Measurements from ENCODE around the gene SLC19A1. TPM values are rescaled to one million over a fixed set of nuclear protein-coding genes. Genes with fewer than 3 reads are reported as not detected.
"Not testable (repeated sequence)": the region's sequence is repeated elsewhere in the genome, so short reads cannot be mapped to it uniquely, and the experiment has no call there.

Gene SLC19A1
- total RNA-seq, 2 donors from 2014 or later = 10.8 to 13.7 TPM

DNA sequence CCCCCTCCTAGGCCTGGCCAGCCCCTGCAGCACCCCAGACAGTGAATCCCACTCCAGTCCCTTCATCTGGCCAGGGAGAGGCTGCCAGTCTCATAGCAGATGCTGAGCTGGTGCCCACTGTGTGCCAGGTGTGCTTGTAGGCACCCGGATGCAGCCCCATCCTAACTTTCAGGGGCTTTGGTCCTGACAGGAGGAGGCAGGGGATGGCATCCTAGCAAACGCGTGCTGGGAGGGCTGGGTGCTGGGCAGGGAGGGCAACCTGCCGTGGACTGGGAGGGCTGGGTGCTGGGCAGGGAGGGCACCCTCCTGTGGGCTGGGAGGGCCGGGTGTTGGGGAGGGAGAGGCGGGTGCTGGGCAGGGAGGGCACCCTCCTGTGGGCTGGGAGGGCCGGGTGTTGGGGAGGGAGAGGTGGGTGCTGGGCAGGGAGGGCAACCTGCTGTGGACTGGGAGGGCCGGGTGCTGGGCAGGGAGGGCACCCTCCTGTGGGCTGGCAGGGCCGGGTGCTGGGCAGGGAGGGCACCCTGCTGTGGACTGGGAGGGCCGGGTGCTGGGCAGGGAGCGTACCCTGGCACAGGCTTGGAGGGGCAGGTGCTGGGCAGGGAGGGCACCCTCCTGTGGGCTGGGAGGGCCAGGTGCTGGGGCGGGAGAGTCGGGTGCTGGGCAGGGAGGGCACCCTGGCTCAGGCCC is 35.3 kb downstream of the SLC19A1 start:
- ATAC-seq = no peak
- no peaks in the 10 kb centered on the region for H3K27me3 Mint-ChIP-seq
- H3K4me3 Mint-ChIP-seq = no peak overlapping the region
- no peaks in the 10 kb centered on the region for H3K9me3 ChIP-seq (ENCODE audit: control insufficient read depth, low read length, poor library complexity, severe bottlenecking)
- no peaks in the 10 kb centered on the region for H3K36me3 Mint-ChIP-seq (ENCODE audit: low read depth)
- peak in 1 of 3 donors; percentile 4 for DNase-seq
- peaks cover 4% of the 10 kb centered on the region for H3K4me1 Mint-ChIP-seq
- no peak overlapping the region for H3K27ac Mint-ChIP-seq

- Mint-ChIP-seq H3K27me3 (no peaks in the 10 kb centered on the region), H3K4me3 (no peak overlapping the region), H3K4me1 (peaks cover 4% of the 10 kb centered on the region), H3K36me3 (ENCODE audit: low read depth) (no peaks in the 10 kb centered on the region), H3K27ac (no peak overlapping the region)
- ATAC-seq (no peak), DNase-seq (peak in 1 of 3 donors; percentile 4)
- no peaks in the 10 kb centered on the region for H3K9me3 ChIP-seq (ENCODE audit: control insufficient read depth, low read length, poor library complexity, severe bottlenecking)
These were observed 35.9 kb downstream of the SLC19A1 start for GRCh38 chr21:45506241-45506817.

DNA sequence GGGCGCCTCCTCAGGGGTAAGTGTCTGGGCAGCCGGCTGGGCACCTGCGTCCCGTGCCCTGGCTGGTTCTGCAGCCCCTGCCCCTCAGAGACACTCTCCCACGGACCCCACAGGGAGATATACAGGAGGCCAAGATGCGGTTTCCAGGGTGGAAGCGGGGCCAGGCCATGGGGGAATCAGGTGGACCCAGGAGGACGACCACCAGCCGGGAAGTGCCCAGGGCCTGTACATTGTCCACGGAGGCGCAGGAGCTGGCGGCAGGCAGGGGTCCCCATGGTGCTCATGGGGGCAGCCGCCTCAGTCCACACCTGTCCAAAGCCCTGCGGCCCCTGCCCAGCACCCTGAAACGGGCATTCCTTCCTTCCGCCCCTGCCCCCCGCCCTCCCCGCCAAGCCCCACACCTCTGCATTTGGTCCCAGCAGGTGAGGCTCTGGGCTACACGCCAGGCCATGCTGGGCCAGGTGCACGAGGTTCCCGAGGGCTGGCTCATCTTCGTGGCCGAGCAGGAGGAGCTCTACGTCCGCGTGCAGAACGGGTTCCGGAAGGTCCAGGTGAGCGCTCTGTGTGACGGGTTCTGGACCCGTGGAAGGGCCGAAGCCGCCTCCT is 36.7 kb downstream of the SLC19A1 start:
- Mint-ChIP-seq H3K4me3 (no peak overlapping the region), H3K27me3 (no peaks in the 10 kb centered on the region), H3K27ac (no peak overlapping the region), H3K4me1 (peaks cover 4% of the 10 kb centered on the region), H3K36me3 (ENCODE audit: low read depth) (no peaks in the 10 kb centered on the region)
- no peaks in the 10 kb centered on the region for H3K9me3 ChIP-seq (ENCODE audit: control insufficient read depth, low read length, poor library complexity, severe bottlenecking)
- DNase-seq = peak in 1 of 3 donors; percentile 7
- ATAC-seq = no peak

DNA sequence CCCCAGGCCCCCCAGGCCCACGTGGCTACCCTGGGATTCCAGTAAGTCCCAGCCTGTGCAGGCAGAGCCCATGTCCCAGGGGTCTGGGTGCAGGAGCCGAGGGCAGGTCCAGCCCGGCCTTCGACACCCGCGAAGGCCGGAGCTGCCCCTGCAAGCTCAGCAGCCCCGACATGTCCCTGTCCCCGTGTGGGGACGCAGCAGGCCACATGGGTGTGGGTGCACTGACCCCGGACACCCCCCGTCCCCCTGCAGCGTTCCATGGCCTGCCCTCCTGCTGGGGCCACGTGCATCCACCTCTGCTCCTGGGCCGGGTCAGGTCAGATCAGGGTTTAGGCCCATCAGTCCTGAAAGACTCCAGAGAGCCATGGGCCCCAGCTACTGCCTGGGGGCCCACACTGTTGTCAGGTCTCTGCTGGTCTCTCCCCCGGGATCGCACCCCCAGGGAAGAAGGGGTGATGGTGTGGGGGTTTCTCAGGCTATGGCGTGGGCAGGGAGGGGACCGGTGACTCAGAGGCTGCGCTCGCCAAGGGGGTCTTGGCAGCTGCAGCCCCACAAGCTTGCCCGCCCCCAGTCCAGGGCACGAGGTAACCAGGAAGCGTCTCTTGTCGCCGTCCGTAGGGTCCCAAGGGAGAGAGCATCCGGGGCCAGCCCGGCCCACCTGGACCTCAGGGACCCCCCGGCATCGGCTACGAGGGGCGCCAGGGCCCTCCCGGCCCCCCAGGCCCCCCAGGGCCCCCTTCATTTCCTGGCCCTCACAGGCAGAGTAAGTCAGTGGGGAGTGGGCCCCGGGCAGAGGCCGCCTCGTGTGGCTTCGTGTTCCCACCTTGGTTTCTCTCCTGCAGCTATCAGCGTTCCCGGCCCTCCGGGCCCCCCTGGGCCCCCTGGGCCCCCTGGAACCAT is 37.5 kb downstream of the SLC19A1 start:
- ATAC-seq (no peak), DNase-seq (peak in 1 of 3 donors; percentile 10)
- no peaks in the 10 kb centered on the region for H3K9me3 ChIP-seq (ENCODE audit: control insufficient read depth, low read length, poor library complexity, severe bottlenecking)
- Mint-ChIP-seq H3K4me3 (no peak overlapping the region), H3K36me3 (ENCODE audit: low read depth) (no peaks in the 10 kb centered on the region), H3K27ac (no peak overlapping the region), H3K27me3 (no peaks in the 10 kb centered on the region), H3K4me1 (peaks cover 7% of the 10 kb centered on the region)

- Mint-ChIP-seq H3K36me3 (ENCODE audit: low read depth) (no peaks in the 10 kb centered on the region), H3K4me1 (peaks cover 10% of the 10 kb centered on the region), H3K27me3 (no peaks in the 10 kb centered on the region), H3K4me3 (no peak overlapping the region), H3K27ac (no peak overlapping the region)
- ATAC-seq = no peak
- peak in 1 of 3 donors; percentile 5 for DNase-seq
- H3K9me3 ChIP-seq (ENCODE audit: control insufficient read depth, low read length, poor library complexity, severe bottlenecking) = no peaks in the 10 kb centered on the region
These were observed 38.2 kb downstream of the SLC19A1 start for GRCh38 chr21:45504021-45504515.

- H3K27ac Mint-ChIP-seq; H3K4me1 Mint-ChIP-seq; H3K36me3 Mint-ChIP-seq (ENCODE audit: low read depth); H3K9me3 ChIP-seq (ENCODE audit: control insufficient read depth, low read length, poor library complexity, severe bottlenecking); H3K4me3 Mint-ChIP-seq; H3K27me3 Mint-ChIP-seq; ATAC-seq; DNase-seq: not testable (repeated sequence)
These were observed 39.0 kb downstream of the SLC19A1 start for GRCh38 chr21:45503226-45503625.

DNA sequence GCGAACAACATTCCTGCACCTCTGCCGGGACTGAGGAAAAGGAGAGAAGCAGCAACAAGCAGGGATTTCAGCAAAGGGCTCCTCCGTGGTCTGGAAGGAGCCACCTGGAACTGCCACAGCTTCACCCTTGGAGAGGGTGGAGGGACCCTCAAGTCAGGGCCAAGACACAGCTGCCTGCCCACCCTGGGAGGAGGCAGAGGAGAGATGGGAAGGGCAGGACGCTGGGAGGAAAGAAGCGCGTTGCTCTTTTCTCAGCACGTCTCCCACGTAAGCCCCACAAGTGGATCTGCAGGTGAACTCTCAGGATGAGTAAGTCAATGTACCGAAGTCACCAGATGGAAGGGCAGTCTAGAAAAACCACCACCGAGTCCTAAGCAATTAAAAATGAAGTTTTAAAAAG is 39.6 kb downstream of the SLC19A1 start:
- DNase-seq = no peak

DNA sequence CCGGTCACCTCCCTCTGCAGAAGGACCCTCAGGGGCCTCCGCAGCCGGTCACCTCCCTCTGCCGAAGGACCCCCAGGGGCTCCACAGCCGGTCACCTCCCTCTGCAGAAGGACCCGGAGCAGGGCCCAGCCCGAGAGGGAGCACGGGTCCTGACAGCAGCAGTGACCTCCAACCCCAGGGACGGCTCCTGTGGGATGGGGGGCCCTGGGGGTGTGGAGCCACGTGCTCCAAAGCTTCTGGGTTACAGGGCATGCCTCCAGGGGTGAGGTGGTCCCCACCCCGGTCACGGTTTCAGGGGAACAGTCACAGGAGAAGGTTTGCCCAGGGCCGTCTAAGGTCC is 40.3 kb downstream of the SLC19A1 start:
- peak in 1 of 3 donors; percentile 10 for DNase-seq
- Mint-ChIP-seq H3K27ac (no peak overlapping the region), H3K4me3 (no peak overlapping the region), H3K36me3 (ENCODE audit: low read depth) (no peaks in the 10 kb centered on the region), H3K27me3 (no peaks in the 10 kb centered on the region), H3K4me1 (peaks cover 8% of the 10 kb centered on the region)
- no peaks in the 10 kb centered on the region for H3K9me3 ChIP-seq (ENCODE audit: control insufficient read depth, low read length, poor library complexity, severe bottlenecking)
- ATAC-seq = no peak

More for the DNA sequence above, 39.6 kb downstream of the SLC19A1 start:
- Mint-ChIP-seq H3K27me3 (no peaks in the 10 kb centered on the region), H3K4me3 (no peak overlapping the region), H3K36me3 (ENCODE audit: low read depth) (no peaks in the 10 kb centered on the region), H3K27ac (no peak overlapping the region), H3K4me1 (peaks cover 8% of the 10 kb centered on the region)
- ATAC-seq = no peak
- H3K9me3 ChIP-seq (ENCODE audit: control insufficient read depth, low read length, poor library complexity, severe bottlenecking) = no peaks in the 10 kb centered on the region

- H3K27ac Mint-ChIP-seq; H3K9me3 ChIP-seq (ENCODE audit: control insufficient read depth, low read length, poor library complexity, severe bottlenecking); ATAC-seq; H3K27me3 Mint-ChIP-seq; H3K4me1 Mint-ChIP-seq; H3K4me3 Mint-ChIP-seq; H3K36me3 Mint-ChIP-seq (ENCODE audit: low read depth): not testable (repeated sequence)
- peak in 1 of 3 donors; percentile 0 for DNase-seq
These were observed 40.9 kb downstream of the SLC19A1 start for GRCh38 chr21:45501081-45502005.

DNA sequence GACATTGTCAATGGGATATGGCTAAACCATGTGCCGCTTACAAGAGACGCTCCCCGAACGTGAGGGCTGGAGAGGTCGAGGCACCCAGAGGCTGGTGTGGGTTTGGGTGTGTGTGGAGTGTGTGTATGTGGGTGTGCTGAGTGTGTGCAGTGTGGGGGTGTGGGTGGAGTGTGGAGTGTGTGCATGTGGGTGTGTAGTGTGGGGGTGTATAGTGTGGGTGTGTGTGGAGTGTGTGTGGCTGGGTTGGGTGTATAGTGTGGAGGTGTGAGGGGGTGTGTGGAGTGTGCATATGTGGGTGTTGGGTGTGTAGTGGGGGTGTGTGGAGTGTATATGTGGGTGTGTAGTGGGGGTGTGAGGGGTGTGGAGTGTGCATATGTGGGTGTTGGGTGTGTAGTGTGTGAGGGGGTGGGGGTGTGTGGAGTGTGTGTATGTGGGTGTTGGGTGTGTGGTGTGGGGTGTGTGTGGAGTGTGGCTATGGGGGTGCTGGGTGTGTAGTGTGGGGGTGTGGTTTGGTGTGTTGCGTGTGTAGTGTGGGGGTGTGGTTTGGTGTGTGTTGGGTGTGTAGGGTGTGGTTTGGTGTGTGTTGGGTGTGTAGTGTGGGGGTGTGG is 42.2 kb downstream of the SLC19A1 start:
- no peak overlapping the region for H3K27ac Mint-ChIP-seq

DNA sequence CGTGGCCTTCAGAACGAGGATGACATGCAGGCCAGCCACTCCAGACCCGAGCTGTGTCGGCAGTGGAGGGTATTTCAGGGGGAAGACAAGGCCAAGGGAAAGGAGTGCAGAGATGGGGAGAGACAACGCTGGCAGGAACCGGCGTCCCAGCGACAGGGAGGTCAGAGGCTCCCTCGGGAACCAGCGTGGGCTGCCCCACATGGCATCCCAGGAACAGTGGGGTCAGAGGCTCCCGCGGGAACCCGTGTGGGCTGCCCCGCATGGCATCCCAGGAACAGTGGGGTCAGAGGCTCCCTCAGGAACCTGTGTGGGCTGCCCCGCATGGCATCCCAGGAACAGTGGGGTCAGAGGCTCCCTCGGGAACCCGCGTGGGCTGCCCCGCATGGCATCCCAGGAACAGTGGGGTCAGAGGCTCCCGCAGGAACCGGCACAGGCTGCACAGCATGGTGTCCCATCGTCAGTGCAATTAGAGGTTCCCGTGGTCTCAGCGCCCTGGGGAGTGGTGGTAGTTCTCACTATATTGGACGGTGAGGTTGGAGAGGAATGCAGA is 43.0 kb downstream of the SLC19A1 start:
- H3K9me3 ChIP-seq (ENCODE audit: control insufficient read depth, low read length, poor library complexity, severe bottlenecking) = no peaks in the 10 kb centered on the region
- Mint-ChIP-seq H3K27ac (no peak overlapping the region), H3K27me3 (no peaks in the 10 kb centered on the region), H3K4me1 (peaks cover 8% of the 10 kb centered on the region), H3K4me3 (no peak overlapping the region), H3K36me3 (ENCODE audit: low read depth) (no peaks in the 10 kb centered on the region)
- DNase-seq (peak in 1 of 3 donors; percentile 6), ATAC-seq (no peak)

More for the DNA sequence above, 42.2 kb downstream of the SLC19A1 start:
- H3K36me3 Mint-ChIP-seq (ENCODE audit: low read depth) = no peaks in the 10 kb centered on the region
- no peaks in the 10 kb centered on the region for H3K27me3 Mint-ChIP-seq
- H3K4me1 Mint-ChIP-seq = peaks cover 8% of the 10 kb centered on the region
- ATAC-seq (no peak), DNase-seq (peak in 1 of 3 donors; percentile 4)
- H3K9me3 ChIP-seq (ENCODE audit: control insufficient read depth, low read length, poor library complexity, severe bottlenecking) = no peaks in the 10 kb centered on the region
- H3K4me3 Mint-ChIP-seq = no peak overlapping the region

GRCh38 chr21:45498646-45499000 is 43.6 kb downstream of the SLC19A1 start:
- H3K9me3 ChIP-seq (ENCODE audit: control insufficient read depth, low read length, poor library complexity, severe bottlenecking) = no peaks in the 10 kb centered on the region
- DNase-seq (no peak), ATAC-seq (no peak)
- Mint-ChIP-seq H3K4me3 (no peak overlapping the region), H3K27ac (no peak overlapping the region), H3K27me3 (no peaks in the 10 kb centered on the region), H3K36me3 (ENCODE audit: low read depth) (no peaks in the 10 kb centered on the region), H3K4me1 (peaks cover 8% of the 10 kb centered on the region)

Measured in T-helper 17 cell (primary cell).